ENCODE measurements around the gene ADCY2.
A peak's percentile ranks its signal among the peaks of the same experiment; 100 is the strongest.

ADCY2 gene

DNA sequence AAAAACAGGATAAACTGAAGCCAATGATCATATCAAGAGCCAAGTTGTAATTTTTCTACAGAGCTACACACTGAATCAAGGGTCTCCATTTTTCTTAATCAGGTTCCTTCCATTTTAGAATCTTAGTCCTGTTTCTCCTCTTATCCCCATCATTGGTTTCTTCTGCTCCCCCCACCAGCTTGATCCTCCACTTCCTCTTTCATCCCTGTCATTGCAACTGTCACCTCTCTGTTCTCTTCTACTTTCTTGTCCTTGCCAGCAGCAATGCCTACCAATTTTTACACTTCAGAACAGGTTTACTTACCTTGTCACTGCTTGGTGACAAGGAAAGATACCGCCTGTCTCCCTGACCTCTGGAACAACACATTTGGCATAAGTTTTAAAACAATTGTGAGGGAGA, 357.7 kb downstream of the ADCY2 start:
- Mint-ChIP-seq H3K27me3 (ENCODE audit: low read depth, poor library complexity) (peaks cover 3% of the 10 kb centered on the region), H3K36me3 (ENCODE audit: low read depth) (peaks cover 48% of the 10 kb centered on the region), H3K9me3 (no peaks in the 10 kb centered on the region), H3K4me1 (peaks cover 27% of the 10 kb centered on the region), H3K27ac (no peak overlapping the region), H3K4me3 (no peak overlapping the region)
- TF ChIP-seq, protein P1, sequence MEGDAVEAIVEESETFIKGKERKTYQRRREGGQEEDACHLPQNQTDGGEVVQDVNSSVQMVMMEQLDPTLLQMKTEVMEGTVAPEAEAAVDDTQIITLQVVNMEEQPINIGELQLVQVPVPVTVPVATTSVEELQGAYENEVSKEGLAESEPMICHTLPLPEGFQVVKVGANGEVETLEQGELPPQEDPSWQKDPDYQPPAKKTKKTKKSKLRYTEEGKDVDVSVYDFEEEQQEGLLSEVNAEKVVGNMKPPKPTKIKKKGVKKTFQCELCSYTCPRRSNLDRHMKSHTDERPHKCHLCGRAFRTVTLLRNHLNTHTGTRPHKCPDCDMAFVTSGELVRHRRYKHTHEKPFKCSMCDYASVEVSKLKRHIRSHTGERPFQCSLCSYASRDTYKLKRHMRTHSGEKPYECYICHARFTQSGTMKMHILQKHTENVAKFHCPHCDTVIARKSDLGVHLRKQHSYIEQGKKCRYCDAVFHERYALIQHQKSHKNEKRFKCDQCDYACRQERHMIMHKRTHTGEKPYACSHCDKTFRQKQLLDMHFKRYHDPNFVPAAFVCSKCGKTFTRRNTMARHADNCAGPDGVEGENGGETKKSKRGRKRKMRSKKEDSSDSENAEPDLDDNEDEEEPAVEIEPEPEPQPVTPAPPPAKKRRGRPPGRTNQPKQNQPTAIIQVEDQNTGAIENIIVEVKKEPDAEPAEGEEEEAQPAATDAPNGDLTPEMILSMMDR (IDR thresholded peaks at IDR 0.05), result no peak
- DNase-seq, result no peak

DNA sequence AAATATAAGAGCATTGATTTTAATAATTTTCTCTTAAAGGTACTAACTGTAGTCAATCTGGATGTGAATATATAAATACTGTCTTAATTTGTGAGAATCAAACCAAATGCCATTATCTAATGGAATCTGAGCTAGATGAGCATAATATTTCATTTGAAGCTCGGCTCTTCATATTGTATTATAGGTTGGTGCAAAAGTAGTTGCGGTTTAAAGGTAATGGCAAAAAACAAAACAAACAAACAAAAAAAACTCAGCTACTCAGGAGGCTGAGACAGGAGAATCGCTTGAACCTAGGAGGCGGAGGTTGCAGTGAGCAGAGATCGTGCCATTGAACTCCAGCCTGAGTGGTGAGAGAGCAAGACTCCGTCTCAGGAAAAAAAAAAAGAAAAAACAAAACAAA, 358.6 kb downstream of the ADCY2 start:
- TF ChIP-seq, protein P1 (IDR thresholded peaks at IDR 0.05), result no peak
- Mint-ChIP-seq H3K4me1 (peaks cover 29% of the 10 kb centered on the region), H3K27me3 (ENCODE audit: low read depth, poor library complexity) (peaks cover 3% of the 10 kb centered on the region), H3K27ac (no peak overlapping the region), H3K36me3 (ENCODE audit: low read depth) (peaks cover 50% of the 10 kb centered on the region), H3K9me3 (no peaks in the 10 kb centered on the region), H3K4me3 (no peak overlapping the region)
- no peak for DNase-seq

DNA sequence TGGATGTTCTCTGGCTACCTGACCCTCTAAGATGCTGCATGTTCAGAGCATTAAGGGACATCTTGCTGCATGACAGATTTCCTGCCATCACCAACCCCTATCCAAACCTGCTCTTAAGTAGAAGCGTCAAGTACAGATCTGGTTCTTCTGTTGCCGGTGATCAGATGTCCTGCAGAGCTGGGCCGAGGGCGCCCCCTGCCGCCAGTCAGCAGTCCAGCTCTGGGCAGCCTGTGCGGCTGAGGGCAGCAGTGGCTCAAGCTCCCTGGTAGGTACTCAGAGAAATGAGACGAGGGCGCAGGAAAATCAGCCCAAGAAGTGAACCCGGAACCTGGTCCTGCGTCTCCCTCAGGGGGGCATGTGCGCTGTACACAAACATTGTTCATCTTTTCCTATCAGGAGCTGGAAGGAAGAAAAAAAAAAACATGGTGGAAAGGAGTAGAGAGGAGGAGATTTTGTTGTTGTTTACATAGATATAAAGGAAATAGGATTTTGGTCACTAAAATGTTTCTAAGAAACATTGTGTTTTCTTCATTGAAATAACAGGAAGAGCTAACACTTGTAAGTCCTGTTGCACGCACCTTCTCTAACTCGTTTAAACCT, 359.2 kb downstream of the ADCY2 start:
- TF ChIP-seq, protein P1 (IDR thresholded peaks at IDR 0.05), result peak; percentile 71
- peaks cover 29% of the 10 kb centered on the region for H3K4me1 Mint-ChIP-seq
- no peak overlapping the region for H3K27ac Mint-ChIP-seq
- peaks cover 53% of the 10 kb centered on the region for H3K36me3 Mint-ChIP-seq (ENCODE audit: low read depth)
- H3K9me3 Mint-ChIP-seq, result no peaks in the 10 kb centered on the region
- peak; percentile 78 for DNase-seq
- peaks cover 3% of the 10 kb centered on the region for H3K27me3 Mint-ChIP-seq (ENCODE audit: low read depth, poor library complexity)
- no peak overlapping the region for H3K4me3 Mint-ChIP-seq

DNA sequence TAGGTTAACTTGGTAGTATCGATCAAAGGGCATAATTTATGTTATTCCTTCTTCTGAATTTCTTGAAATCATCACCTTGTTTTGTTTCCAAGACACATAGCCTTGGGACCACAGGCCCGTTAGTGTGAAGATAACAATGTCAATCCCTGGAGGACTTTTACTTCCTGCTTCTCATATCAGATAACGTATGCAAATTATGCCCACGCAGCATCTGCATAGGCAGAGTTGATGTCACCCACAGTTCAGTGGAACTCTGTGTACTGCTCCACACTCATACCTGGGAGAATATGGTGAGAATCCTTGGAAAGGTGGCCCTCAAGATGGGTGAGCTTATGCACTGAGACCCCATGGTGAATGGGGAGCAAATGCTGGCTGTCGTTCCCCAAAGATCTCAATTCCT, 360.0 kb downstream of the ADCY2 start:
- Mint-ChIP-seq H3K4me1 (peaks cover 29% of the 10 kb centered on the region), H3K27ac (no peak overlapping the region), H3K4me3 (no peak overlapping the region), H3K9me3 (no peaks in the 10 kb centered on the region), H3K36me3 (ENCODE audit: low read depth) (peaks cover 61% of the 10 kb centered on the region), H3K27me3 (ENCODE audit: low read depth, poor library complexity) (peaks cover 3% of the 10 kb centered on the region)
- TF ChIP-seq, protein P1 (IDR thresholded peaks at IDR 0.05), result no peak
- no peak for DNase-seq

DNA sequence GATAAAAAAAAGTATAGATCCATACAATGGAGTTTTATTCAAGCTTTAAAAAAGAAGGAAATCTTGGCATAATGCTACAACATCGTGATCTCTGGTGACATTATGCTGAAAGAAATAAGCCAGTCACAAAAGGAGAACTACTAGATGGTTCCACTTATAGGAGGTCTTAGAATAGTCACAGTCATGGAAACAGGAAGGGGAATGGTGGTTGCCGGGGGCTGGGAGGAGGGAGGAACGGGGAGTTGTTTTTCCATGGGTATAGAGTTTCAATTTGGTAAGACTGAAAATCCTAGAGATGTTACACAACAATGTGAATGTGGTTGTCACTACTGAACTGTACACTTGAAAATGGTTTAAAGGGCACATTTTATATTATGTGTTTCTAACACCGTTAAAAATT, 360.5 kb downstream of the ADCY2 start:
- no peak for DNase-seq
- Mint-ChIP-seq H3K27me3 (ENCODE audit: low read depth, poor library complexity) (peaks cover 3% of the 10 kb centered on the region), H3K9me3 (no peaks in the 10 kb centered on the region), H3K4me1 (peaks cover 29% of the 10 kb centered on the region), H3K4me3 (no peak overlapping the region), H3K36me3 (ENCODE audit: low read depth) (peaks cover 65% of the 10 kb centered on the region), H3K27ac (peak overlapping the region; percentile 4)
- TF ChIP-seq, protein P1 (IDR thresholded peaks at IDR 0.05), result no peak

DNA sequence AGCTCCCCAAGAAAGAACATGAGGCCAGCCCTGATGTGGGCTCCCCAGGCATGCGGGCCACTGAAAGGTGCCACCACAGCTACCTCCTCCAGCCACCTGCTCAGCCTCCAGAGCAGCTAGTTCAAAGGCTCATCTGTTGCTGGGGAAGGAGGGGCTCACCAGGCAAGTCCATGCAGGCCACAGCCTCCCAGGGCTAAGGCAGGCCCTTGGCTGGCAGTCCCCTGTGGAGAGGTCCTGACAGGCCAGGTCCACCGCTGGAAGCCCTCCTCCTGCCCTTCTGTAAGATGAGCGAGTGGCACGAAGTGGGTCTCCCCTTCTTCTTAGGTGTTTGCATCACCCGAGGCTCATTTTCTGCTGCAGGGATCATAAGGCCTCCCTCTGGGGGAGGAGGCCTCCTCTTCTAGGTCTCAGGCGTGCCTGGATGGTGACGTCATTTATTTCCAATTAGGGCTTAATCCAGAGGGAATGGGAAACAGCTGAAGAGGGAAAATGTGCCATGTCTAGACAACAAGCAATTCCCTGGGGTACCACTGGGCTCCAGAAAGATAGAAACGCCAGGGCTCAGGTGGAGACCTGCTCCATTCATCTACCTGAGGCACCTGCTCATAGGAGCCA, 363.4 kb downstream of the ADCY2 start:
- no peak for DNase-seq
- H3K9me3 Mint-ChIP-seq, result no peaks in the 10 kb centered on the region
- H3K27me3 Mint-ChIP-seq (ENCODE audit: low read depth, poor library complexity), result peaks cover 3% of the 10 kb centered on the region
- peaks cover 69% of the 10 kb centered on the region for H3K36me3 Mint-ChIP-seq (ENCODE audit: low read depth)
- peaks cover 38% of the 10 kb centered on the region for H3K4me1 Mint-ChIP-seq
- TF ChIP-seq, protein P1 (IDR thresholded peaks at IDR 0.05), result no peak
- no peak overlapping the region for H3K4me3 Mint-ChIP-seq
- H3K27ac Mint-ChIP-seq, result no peak overlapping the region
